ENCODE measurements around the gene EVI5. TPM values are rescaled to one million over a fixed set of nuclear protein-coding genes. Genes with fewer than 3 reads are reported as not detected.
A peak's percentile ranks its signal among the peaks of the same experiment; 100 is the strongest.

The EVI5 gene
- total and polyA plus RNA-seq, 10 of the 15 experiments (the other 5 are each of a cell fraction or from before 2014, with no cell fraction given), result 0.27 to 6.8 (median 1.7) TPM

DNA sequence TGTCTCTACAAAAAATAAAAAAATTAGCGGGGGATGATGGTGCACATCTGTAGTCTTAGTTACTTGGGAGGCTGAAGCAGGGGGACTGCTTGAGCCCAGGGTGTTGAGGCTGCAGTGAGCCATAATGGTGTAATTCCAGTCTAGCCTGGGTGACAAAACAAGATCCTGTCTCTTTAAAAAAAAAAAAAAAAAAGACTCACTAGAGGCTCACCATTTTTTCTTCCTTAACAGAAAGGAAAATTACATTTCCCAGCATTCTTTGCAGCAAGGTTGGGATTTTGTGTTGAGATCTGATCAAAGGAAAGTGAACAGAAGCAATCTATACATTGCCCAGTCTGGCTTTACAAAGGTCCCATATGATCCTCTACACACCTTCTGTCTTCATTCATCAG, 319.7 kb downstream of the EVI5 start:
- RAD21 ChIA-PET (ENCODE audit: unreplicated experiment), result interaction anchor here (0.7 to 1.9 kb wide), 6 partner anchors 9 to 132 kb away, joined by 3 to 7 read pairs (median 4); partner anchors contain the start of gene GFI1
- POLR2A ChIA-PET, result interaction anchor here (0.7 to 2.2 kb wide), 4 partner anchors 9 to 21 kb away, joined by 5 to 11 read pairs (median 8); partner anchors contain the start of gene GFI1
- H2AFZ ChIP-seq (ENCODE audit: control insufficient read depth, low read depth, low read length), result no peak overlapping the region
- CTCF ChIA-PET, result interaction anchor here (1.0 to 2.3 kb wide), 4 partner anchors 18 to 166 kb away, joined by 3 to 7 read pairs (median 5); no protein-coding TSS in a partner anchor
- no peak overlapping the region for H3K27ac ChIP-seq (ENCODE audit: control insufficient read depth, insufficient read depth)
- no peaks in the 10 kb centered on the region for H3K79me2 ChIP-seq (ENCODE audit: control insufficient read depth, insufficient read depth, low read length)
- in situ Hi-C loops (cut with MboI) (no loop called here), intact Hi-C loops (cut with micrococcal nuclease; ENCODE audit: unreplicated experiment) (no loop called here)
- no peak overlapping the region for H3K4me3 ChIP-seq
- H4K20me1 ChIP-seq (ENCODE audit: control insufficient read depth, insufficient read depth), result no peaks in the 10 kb centered on the region
- SMC1A ChIA-PET (ENCODE audit: uncharacterized antibody, unreplicated experiment), result interaction anchor here (0.8 to 4.9 kb wide), 7 partner anchors 9 to 131 kb away, joined by 3 to 36 read pairs (median 8); partner anchors contain the start of gene GFI1
- DNase-seq (ENCODE audit: low read depth, low spot score) (no peak), ATAC-seq (no peak), FAIRE-seq (no peak)
- peaks cover 17% of the 10 kb centered on the region for H3K4me1 ChIP-seq (ENCODE audit: control insufficient read depth, insufficient read depth, low read length)
- WGBS (ENCODE audit: insufficient coverage, insufficient replicate concordance, low lambda C conversion rate, missing lambda C conversion rate), result 100% methylated on average over 1 of the region's 1 CpG
- TF ChIP-seq ZNF274 (IDR thresholded peaks at IDR 0.05; ENCODE audit: insufficient read depth, insufficient read length) (no peak), ZNF384 (IDR thresholded peaks at IDR 0.05; ENCODE audit: borderline replicate concordance, low read depth, low read length) (0 out of 2 replicates have a peak, but pooled peaks have one; percentile 25)
- TF ChIP-seq, protein P1, sequence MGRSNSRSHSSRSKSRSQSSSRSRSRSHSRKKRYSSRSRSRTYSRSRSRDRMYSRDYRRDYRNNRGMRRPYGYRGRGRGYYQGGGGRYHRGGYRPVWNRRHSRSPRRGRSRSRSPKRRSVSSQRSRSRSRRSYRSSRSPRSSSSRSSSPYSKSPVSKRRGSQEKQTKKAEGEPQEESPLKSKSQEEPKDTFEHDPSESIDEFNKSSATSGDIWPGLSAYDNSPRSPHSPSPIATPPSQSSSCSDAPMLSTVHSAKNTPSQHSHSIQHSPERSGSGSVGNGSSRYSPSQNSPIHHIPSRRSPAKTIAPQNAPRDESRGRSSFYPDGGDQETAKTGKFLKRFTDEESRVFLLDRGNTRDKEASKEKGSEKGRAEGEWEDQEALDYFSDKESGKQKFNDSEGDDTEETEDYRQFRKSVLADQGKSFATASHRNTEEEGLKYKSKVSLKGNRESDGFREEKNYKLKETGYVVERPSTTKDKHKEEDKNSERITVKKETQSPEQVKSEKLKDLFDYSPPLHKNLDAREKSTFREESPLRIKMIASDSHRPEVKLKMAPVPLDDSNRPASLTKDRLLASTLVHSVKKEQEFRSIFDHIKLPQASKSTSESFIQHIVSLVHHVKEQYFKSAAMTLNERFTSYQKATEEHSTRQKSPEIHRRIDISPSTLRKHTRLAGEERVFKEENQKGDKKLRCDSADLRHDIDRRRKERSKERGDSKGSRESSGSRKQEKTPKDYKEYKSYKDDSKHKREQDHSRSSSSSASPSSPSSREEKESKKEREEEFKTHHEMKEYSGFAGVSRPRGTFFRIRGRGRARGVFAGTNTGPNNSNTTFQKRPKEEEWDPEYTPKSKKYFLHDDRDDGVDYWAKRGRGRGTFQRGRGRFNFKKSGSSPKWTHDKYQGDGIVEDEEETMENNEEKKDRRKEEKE (IDR thresholded peaks at IDR 0.05), result no peak
- H3K27me3 ChIP-seq (replicated peaks in 1 of 2; ENCODE audit: control insufficient read depth in 2 of 2, insufficient read depth in 2 of 2, low read length in 1 of 2), result no peaks in the 10 kb centered on the region
- H3K9ac ChIP-seq (ENCODE audit: control insufficient read depth, insufficient read depth, low read length), result no peak overlapping the region
- no peaks in the 10 kb centered on the region for H3K9me3 ChIP-seq (replicated peaks; ENCODE audit: control insufficient read depth, insufficient read depth, low read length)
- no TSS peak for BruUV-seq (replicated peaks)
- no peak overlapping the region; the same call in 1 of the 2 replicates for H3K4me2 ChIP-seq (ENCODE audit: control insufficient read depth, insufficient read depth)
- no peaks in the 10 kb centered on the region for H3K36me3 ChIP-seq (ENCODE audit: control insufficient read depth in 2 of 2, insufficient read depth in 2 of 2, low read length in 1 of 2)
